HepG2 (cell line): ENCODE data around the gene SSU72. TPM values are rescaled to one million over a fixed set of nuclear protein-coding genes. Genes with fewer than 3 reads are reported as not detected.

Experiments
- BHLHE40 ChIP-seq: IDR thresholded peaks from 2 replicates; pipeline ENCODE4 v1.6.1; 2011; ENCODE audit warnings: low read length, improper control_type of control experiment
- CBX1 ChIP-seq: IDR thresholded peaks from one replicate; pipeline ENCODE4 v1.6.1; 2016; ENCODE audit warnings: antibody characterized with exemption, low read depth
- IKZF5 ChIP-seq: IDR thresholded peaks from 2 replicates; pipeline ENCODE4 v1.6.1; 2018; ENCODE audit warnings: missing genetic modification reagents, mild to moderate bottlenecking, missing compliant biosample characterization
- KLF12 ChIP-seq: sonication (generic); formaldehyde crosslinking; IDR thresholded peaks from 2 replicates; pipeline ENCODE4 v1.4.0; 2020; ENCODE audit warnings: missing genetic modification reagents, borderline replicate concordance
- MEIS2 ChIP-seq: sonication (generic); formaldehyde crosslinking; IDR thresholded peaks from 2 replicates; pipeline ENCODE4 v1.9.0; 2021; ENCODE audit warnings: mild to moderate bottlenecking, missing genetic modification reagents
- NKX3-1 ChIP-seq: sonication (generic); formaldehyde crosslinking; IDR thresholded peaks from 2 replicates; pipeline ENCODE4 v1.5.0; 2020; ENCODE audit warnings: missing genetic modification reagents
- REPIN1 ChIP-seq: sonication (generic); formaldehyde crosslinking; IDR thresholded peaks from 2 replicates; pipeline ENCODE4 v1.8.0; 2022; ENCODE audit warnings: missing genetic modification reagents, low read depth, mild to moderate bottlenecking, borderline replicate concordance
- RFXAP ChIP-seq: sonication (generic); formaldehyde crosslinking; IDR thresholded peaks from 2 replicates; pipeline ENCODE4 v1.4.0; 2020; ENCODE audit warnings: missing genetic modification reagents, borderline replicate concordance
- SIN3B ChIP-seq: fragments of 150-350 bp; IDR thresholded peaks from 2 replicates; pipeline ENCODE4 v1.6.1; 2014; ENCODE audit warnings: low read length
- ZBTB40 ChIP-seq, 2 experiments: fragments of 450-650 bp in 1 of 2; sonication (generic) in 1 of 2; formaldehyde crosslinking in 1 of 2; IDR thresholded peaks; 2 replicates each; pipeline versions ENCODE4 v1.6.1 to v1.8.0; 2016 to 2022; ENCODE audit warnings: antibody characterized with exemption in 1 of 2, mild to moderate bottlenecking in 1 of 2, missing genetic modification reagents in 1 of 2
- ZNF20 ChIP-seq: sonication (generic); formaldehyde crosslinking; IDR thresholded peaks from 2 replicates; pipeline ENCODE4 v1.4.0; 2020; ENCODE audit warnings: mild to moderate bottlenecking, moderate library complexity, missing genetic modification reagents
- ZNF747 ChIP-seq: sonication (generic); formaldehyde crosslinking; IDR thresholded peaks from 2 replicates; pipeline ENCODE4 v1.8.1; 2023; ENCODE audit warnings: missing genetic modification reagents, mild to moderate bottlenecking, borderline replicate concordance
- polyA plus RNA-seq, 8 experiments: library from polyadenylated mRNA; depleted of rRNA in 3 of 8; stranded (reverse) in 7 of 8; unstranded in 1 of 8; fragments of >200 nt; fragmentation: Illumina TruSeq in 4 of 8; extraction: Trizol in 4 of 8; gene quantifications; 2 replicates each; pipeline versions ENCODE4 v1.2.1 to v1.2.3, GENCODE V29; 2011 to 2016; ENCODE audit warnings: low read depth in 4 of 8, missing spikeins in 1 of 8, mixed read lengths in 1 of 8; ENCODE audit not compliant: insufficient read depth in 1 of 8
- total RNA-seq, 5 experiments: library from RNA; depleted of rRNA; stranded (reverse); fragments of >200 nt; fragmentation: Illumina TruSeq; extraction: Trizol; gene quantifications; 2 replicates each; pipeline ENCODE4 v1.2.3, GENCODE V29; 2016; ENCODE audit warnings: low read depth in 1 of 5
- TF ChIP-seq, protein P1 (sequence below): sonication (generic); formaldehyde crosslinking; IDR thresholded peaks from 2 replicates; pipeline ENCODE4 v1.5.0; 2020; ENCODE audit warnings: missing genetic modification reagents
- TF ChIP-seq, protein P2 (sequence below): sonication (generic); formaldehyde crosslinking; IDR thresholded peaks from 2 replicates; pipeline ENCODE4 v1.5.0; 2020; ENCODE audit warnings: missing genetic modification reagents, mild to moderate bottlenecking, borderline replicate concordance
- TF ChIP-seq, protein P3 (sequence below): sonication (generic); formaldehyde crosslinking; IDR thresholded peaks from 2 replicates; pipeline ENCODE4 v1.5.0; 2020; ENCODE audit warnings: missing genetic modification reagents, mild to moderate bottlenecking, borderline replicate concordance

The SSU72 gene
- total and polyA plus RNA-seq, 2 of the 13 experiments (the other 11 are each of a cell fraction or from before 2014, with no cell fraction given): 42.8 to 67.1 TPM

DNA sequence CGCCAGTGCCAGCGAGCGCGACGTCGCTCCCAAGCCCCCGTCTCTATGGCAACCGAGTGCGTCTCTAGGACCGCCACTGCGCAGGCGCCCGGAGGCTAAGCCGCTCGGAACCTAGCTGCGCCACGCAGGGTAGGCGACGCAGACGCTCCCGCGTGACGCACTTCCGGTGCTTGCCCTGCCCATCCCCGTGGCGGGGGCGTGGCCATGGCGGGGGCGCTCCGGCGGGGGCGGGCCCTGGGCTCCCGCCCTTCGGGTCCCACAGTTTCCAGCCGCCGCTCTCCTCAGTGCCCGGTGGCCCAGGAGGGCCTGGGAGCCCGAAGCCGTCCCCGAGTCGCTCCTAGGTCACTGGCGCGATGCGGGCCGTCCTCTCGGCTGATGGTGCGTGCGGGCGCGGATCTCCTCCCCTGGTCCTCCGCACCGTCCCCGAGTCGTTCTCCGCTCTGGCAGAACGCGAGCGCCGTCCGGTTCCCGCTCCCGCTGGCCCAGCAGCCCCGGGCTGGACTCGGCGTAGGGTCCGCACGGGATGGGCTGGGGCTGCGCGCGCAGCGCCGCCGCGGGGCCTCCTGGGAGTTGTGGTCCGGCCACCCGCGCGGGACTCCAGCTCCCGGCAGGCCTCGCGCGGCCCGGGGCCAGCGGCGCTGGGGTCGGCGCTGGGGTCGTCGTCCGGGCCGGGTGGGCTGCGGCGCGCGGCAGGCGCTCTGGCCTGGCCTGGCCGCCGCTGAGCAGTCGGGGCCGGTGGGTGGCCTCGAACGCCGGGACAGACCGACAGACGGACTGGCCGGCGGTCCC, 40.8 kb upstream of the SSU72 start, which contains the start of gene MIB2 (continued):
- TF ChIP-seq ZBTB40 (IDR thresholded peaks at IDR 0.05): no peak
- TF ChIP-seq ZBTB40 (CRISPR knock-in tag; IDR thresholded peaks at IDR 0.05): peak; percentile 43; the same call in 1 of the 2 replicates
- TF ChIP-seq ZNF20: no peak
- TF ChIP-seq, protein P1, sequence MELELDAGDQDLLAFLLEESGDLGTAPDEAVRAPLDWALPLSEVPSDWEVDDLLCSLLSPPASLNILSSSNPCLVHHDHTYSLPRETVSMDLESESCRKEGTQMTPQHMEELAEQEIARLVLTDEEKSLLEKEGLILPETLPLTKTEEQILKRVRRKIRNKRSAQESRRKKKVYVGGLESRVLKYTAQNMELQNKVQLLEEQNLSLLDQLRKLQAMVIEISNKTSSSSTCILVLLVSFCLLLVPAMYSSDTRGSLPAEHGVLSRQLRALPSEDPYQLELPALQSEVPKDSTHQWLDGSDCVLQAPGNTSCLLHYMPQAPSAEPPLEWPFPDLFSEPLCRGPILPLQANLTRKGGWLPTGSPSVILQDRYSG (CRISPR knock-in tag): peak; percentile 43; the same call in 1 of the 2 replicates
- TF ChIP-seq RFXAP: peak; percentile 96
- no peak for TF ChIP-seq SIN3B
- TF ChIP-seq NKX3-1 (CRISPR knock-in tag): peak; percentile 68; the same call in 1 of the 2 replicates
- TF ChIP-seq BHLHE40: peak; percentile 56
- TF ChIP-seq, protein P2, sequence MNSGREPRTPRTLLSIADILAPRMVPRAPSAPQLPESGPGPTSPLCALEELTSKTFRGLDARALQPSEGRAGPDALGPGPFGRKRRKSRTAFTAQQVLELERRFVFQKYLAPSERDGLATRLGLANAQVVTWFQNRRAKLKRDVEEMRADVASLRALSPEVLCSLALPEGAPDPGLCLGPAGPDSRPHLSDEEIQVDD (CRISPR knock-in tag): no peak
- TF ChIP-seq, protein P3, sequence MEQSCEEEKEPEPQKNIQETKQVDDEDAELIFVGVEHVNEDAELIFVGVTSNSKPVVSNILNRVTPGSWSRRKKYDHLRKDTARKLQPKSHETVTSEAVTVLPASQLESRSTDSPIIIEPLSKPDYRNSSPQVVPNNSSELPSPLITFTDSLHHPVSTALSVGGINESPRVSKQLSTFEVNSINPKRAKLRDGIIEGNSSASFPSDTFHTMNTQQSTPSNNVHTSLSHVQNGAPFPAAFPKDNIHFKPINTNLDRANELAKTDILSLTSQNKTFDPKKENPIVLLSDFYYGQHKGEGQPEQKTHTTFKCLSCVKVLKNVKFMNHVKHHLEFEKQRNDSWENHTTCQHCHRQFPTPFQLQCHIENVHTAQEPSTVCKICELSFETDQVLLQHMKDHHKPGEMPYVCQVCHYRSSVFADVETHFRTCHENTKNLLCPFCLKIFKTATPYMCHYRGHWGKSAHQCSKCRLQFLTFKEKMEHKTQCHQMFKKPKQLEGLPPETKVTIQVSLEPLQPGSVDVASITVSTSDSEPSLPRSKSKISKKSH: no peak; the same call in 1 of the 2 replicates
- 0 out of 2 replicates have a peak, but pooled peaks have one; percentile 38 for TF ChIP-seq MEIS2 (CRISPR knock-in tag)
- TF ChIP-seq KLF12 (CRISPR knock-in tag): no peak
- TF ChIP-seq ZNF747 (CRISPR knock-in tag): no peak; the same call in 1 of the 2 replicates
- peak; percentile 64 for TF ChIP-seq IKZF5 (CRISPR knock-in tag)
- TF ChIP-seq CBX1: peak; percentile 64
- no peak for TF ChIP-seq REPIN1 (CRISPR knock-in tag)
